GM20431 (cell line): ENCODE measurements around the gene MDGA2.
"Not testable (repeated sequence)": the region's sequence is repeated elsewhere in the genome, so short reads cannot be mapped to it uniquely, and the experiment has no call there.

ENCODE experiments used
- in situ Hi-C: fragments of 300-500 bp; cut with MseI, MboI; formaldehyde crosslinking; loops from one replicate; pipeline ENCODE4 v1.15.0; 2020; ENCODE audit warnings: low sequenced_read_pairs; ENCODE audit not compliant: unreplicated experiment

The MDGA2 gene

DNA sequence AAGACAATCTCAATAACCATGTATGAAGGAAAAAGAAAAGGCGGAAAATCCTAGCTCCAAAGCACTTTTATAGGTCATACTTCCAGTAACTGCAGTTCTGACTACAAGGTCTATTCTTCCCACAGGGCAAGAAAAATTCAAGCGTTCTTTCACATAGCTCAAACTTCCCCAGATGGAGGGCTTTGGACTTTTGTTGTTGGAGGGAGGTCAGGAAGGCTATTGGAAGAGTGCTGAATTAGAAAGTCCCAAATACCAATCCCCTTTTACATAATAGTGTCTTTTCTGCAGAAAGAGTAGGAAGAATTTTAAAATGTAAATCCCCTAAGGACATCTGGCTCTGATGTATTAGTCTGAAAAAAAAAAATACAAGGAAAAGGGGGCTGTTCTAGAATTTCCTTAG, 309.4 kb downstream of the MDGA2 start:
- in situ Hi-C loops = no loop called here

DNA sequence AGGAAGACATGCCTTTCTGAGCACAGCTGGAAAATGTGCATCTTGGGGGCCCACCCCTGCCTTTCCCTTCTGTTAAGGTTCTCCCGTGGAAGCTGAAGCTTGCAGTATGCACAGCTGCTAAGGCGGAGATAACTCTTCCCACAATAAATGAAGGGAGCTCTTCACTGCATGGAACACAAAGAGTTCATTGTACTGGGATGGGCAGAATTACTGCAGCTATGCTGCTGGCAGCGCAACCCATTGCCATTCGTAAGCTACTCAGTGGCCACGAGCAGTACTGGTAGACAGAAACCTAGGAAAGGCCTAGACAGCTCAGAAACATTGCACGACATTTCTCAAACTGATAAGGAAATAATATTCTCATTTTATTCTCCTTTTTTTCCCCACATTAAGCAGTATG, 310.2 kb downstream of the MDGA2 start:
- in situ Hi-C loops = no loop called here

DNA sequence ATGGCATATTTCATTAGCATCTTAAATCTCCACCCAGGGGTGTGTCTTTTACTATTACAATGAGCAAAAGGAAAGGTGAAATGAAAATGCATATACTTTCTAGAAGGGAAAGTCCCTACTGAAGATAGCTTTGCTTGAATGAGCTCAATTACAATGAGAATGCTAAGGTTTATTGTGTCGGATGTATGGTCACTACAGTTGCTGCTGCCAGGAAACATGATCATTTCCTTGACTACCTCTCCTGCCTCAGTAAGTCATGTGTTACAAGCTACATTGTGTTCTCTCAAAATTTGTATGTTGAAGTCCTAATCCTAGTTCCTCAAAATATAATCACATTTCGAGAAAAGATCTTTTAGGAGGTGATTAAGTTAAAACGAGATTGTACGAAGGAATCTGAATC, 322.2 kb downstream of the MDGA2 start:
- in situ Hi-C loops = no loop called here

DNA sequence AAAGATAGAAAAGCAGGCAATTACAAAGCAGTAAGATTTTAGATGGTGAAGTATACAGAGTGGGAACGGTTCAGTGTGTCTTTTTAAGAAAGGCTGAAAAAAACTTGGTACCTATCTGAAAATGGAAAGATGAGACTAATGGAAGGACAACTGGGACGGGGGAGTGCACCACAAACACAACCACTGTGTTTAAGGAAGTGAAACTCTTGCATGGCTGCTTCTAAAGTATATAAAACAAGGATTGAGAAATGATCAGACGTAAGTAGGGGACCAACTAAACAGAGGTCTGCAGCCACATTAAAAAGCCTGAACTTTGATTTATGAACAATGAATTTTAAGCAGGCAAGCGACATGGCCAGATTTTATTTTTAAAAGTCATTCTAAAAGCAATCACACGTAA, 328.6 kb downstream of the MDGA2 start:
- in situ Hi-C loops = no loop called here

DNA sequence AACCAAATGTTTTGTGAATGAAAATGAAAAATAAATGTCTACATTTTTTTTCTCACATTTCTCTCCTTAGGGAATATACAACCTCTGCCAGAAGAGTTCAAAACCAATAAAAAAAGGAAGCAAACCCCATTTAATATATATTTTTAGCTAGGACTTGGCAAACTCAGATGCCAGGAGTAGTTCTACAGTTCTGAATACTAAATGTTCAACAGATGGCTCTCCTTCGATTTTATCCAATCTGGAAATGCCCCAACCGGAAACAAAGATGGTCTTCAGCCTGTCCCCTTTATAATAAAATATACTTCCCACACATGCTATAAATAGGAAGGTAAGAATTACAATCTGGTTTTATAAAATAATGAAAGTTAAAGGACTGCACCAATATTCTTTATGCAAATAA, 330.4 kb downstream of the MDGA2 start:
- in situ Hi-C loops = no loop called here

DNA sequence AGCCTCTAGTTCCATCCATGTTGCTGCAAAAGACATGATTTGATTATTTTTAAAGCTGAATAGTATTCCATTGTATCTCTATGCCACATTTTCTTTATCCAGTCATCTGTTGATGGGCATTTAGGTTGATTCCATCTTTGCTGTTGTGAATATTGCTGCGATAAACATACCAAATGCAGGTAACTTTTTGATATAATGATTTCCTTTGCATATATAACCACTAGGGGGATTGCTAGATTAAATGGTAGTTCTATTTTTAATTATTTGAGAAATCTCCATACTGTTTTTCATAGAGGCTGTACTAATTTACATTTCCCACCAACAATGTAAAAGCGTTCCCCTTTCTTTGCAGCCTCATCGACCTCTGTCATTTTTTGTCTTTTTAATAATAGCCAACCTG, 342.5 kb downstream of the MDGA2 start:
- in situ Hi-C loops = no loop called here

DNA sequence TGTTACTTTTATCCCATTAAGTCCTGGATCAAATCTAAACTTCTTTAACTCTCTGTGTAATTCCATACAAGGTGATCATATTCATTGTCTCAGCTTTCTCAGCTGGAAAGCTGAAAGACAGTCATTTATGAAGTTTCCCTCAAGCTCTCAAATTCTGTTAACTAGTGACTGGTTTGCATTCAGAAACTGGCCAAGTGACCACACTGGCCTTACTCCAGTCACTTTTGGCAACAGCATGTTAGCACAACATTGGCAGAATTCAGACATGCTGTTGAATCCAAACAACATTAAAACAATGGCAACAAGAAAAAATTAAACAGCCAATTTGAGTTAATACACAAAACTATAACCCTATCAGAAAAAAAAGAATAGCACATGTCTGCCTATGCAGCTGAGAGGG, 343.3 kb downstream of the MDGA2 start:
- in situ Hi-C loops = no loop called here

DNA sequence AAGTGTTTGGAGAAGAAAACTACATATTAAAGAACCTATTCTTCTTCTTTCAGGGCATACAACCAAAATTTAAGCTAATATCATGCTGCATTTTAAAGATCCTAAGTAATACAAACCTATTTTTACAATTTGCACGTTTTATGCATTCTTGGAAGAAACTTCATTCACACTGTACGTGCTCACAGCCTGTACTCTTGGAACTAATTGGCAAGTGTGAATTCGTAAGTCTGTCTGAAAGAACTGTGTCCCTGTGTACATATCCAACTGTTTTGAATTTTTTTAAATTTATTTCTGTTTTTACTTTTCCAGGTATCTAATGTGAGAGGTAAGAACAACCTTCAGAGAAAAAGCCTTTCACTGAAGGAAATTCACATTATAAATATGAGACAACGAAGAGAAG, 347.0 kb downstream of the MDGA2 start:
- in situ Hi-C loops = no loop called here

DNA sequence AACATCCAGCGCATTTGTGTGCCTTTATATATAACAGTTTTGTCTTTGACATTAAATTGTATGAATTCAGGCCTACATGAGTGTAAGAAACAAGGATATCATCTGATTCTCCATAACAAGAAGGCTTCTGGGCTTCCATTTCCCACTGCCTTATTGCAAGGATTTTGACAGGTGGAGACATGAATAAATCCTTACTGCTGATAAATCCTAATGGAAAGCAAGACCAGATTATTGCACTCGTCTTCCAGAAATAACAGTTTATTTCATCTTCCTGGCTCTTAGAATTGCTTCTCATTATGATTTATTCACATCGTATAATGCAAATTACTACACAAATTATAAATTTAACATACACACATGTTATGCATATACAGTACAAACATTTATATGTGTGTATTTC, 348.1 kb downstream of the MDGA2 start:
- in situ Hi-C loops = no loop called here

DNA sequence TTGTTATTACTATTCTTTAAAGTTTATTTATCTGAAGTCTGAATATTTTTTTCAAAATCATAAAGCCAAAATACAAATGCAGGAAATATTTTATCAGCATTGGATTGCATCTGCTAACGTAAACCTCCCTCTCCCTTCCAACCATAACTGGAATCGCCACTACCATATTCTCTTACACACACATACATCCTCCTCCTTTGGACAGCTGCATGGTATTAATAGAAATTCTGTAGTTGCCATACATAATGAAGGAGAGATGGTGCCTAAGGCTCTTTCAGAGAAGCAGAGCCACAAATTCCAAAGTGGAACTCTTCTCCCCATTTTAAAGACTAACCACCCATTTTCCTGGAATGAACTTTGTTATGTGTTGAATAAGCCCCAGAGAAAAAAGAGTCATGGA, 352.7 kb downstream of the MDGA2 start:
- in situ Hi-C loops = no loop called here

DNA sequence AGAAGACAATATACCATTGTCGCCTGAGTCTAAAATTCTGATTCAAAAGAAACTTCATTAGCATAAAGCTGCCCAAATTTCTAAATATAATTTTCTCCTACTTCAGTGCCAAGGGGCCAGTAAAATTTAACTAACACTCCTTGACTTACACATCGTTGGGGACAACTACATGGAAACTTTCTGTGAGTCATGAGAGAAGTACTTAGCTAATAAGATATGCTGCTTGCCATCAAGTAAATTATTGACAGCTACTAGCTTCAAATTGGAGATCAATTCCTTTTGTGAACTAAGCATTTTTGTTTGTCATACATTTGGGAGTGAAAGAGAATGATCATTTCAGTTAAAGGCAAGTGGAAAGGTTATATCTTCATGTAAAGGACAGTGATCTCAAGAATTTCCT, 373.3 kb downstream of the MDGA2 start:
- in situ Hi-C loops = no loop called here

DNA sequence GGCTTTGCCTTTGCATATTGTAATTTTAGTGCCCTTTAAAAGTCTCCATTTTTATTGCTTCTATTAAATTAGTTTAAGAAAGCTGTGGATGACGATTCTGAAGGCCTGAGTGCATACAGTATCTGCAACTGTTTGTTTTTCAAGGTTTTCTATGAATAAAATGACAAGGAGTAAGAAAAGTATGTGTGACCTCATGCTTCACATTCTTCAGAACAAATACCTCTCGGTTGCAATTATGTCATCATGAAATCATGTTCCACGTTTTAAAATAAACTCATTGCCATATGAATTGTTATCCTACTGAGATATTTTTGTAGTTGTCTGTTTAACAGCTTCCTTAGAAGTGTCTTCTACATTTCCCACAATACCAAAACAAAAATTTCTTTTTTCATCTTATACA, 374.6 kb downstream of the MDGA2 start:
- in situ Hi-C loops = no loop called here

DNA sequence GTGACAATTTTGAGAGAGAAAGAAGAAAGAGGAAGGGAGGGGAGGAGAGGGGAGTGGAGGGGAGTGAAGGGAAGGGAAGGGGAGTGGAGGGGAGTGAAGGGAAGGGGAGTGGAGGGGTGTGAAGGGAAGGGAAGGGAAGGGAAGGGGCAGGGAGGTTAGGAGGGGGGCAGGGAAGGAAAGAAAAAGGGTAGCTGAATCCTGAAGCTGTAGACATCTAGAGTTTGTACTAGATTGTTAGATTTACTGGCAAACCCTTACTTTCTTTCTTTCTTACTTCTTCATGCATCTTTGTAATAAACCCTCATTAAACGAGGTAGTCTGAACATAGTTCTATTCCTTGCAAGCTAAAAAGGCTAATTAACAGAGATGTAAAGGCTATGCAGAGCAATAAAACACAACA, 378.0 kb downstream of the MDGA2 start:
- in situ Hi-C loops = no loop called here

DNA sequence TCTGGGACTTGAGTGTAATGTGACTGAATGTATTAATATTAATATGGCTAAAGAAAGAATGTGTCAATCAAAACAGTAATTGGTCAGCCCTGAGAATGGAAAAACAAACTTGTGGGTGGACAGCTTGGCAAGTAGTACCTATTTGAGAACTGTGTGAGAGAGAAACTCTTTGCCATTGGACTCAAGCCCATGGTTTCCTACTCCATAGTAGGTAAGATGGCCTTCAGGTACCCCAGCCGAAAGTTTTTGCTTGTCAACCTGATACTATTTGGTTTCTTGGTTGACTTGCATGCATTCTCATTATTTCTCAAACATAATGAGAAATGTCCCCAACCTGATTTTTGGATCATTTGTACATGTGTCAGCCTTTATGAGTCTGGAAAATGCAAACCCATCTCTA, 391.1 kb downstream of the MDGA2 start:
- in situ Hi-C loops = no loop called here

DNA sequence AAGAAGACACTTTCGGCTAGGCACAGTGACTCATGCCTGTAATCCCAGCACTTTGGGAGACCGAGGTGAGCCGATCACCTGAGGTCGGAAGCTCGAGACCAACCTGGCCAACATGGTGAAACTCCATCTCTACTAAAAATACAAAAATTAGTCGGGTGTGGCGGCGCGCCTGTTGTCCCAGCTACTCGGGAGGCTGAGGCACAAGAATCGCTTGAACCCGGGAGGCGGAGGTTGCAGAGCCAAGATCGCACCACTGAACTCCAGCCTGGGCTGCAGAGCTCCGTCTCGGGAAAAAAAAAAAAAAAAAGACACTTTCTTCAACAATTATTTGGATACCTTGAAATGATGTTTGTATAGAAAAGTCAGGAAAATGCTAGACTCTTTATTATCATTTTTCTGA, 393.6 kb downstream of the MDGA2 start:
- in situ Hi-C loops = not testable (repeated sequence)

DNA sequence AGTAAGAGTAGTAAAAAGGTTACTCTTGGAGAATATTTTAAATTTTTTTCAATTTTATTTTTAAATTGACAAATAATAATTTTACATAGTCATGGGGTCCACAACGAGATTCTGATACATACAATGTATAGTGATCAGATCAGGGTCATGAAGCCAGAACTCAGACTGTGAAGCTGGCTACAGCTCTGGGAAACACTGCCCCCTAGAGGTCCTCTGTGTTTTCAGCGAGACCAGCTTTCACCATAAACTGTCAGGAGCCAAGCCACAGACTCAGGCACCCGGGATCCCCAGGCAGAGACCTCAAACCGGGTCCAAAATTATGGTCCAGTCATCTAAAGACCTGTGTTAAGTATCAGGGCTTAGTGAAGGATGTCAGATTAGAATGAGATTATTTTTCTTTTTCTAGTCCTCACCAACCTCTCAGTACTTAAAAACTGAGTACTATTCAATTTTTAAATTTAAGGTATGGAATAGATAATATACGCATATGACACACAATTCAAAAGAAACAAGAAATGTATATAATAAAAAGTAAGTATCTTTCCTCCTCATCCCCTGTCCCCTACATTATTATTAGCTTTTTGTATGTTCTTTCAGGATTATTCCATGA, 397.1 kb downstream of the MDGA2 start:
- in situ Hi-C loops = no loop called here

DNA sequence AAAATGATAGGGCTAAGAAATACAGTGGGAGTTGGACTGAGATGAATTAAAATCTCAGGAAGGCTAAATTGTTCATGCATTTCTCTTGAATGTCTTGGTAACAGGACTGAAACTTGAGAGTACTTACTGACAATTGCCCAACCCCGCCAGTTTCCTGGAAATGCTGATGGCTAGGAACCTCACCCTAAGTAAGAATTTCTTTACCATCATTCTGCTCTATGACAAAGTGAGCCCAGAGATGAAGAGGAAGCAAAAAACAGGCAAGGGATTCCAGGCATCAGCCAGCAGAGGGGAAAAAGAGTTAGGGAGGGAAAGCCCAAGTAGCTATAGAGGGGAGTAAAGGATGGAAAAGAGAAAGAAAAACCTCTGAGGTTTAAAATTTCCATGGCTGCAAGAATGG, 397.7 kb downstream of the MDGA2 start:
- in situ Hi-C loops = no loop called here

DNA sequence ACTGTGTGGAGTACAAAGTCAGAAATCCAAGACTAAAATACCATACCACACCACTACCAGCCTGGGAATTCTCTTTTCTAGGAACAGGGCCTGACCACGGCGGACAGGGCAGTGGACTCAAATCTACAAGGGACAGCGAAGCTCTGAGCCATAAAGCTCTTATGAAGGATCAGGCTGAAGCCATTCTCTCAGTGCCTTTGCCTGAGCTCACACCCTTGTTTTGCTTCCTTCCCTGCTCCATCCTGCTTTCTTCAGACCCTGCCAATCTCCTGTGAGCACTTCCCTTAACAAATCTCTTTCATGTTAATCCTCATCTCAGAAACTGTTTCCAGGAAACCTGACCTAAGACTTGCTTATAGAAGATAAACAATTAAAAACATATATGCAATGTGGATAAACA, 398.5 kb downstream of the MDGA2 start:
- in situ Hi-C loops = no loop called here

DNA sequence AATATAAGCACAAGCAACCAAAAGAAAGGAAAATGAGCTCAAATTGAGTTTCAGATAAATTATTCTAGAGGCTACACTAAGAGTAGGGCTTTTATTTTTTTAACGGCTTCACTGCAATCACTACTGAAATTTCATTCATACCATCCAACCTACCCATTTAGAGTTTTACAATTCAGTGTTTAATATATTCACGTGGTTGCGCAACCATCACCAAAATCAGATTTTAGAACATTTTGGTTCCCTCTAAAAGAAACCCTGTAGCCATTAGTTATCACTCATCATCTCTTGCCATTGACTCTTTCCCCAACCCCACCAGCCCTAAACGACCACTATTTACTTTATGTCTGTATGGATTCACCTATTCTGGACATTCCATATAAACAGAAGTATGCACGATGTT, 401.5 kb downstream of the MDGA2 start:
- in situ Hi-C loops = no loop called here

DNA sequence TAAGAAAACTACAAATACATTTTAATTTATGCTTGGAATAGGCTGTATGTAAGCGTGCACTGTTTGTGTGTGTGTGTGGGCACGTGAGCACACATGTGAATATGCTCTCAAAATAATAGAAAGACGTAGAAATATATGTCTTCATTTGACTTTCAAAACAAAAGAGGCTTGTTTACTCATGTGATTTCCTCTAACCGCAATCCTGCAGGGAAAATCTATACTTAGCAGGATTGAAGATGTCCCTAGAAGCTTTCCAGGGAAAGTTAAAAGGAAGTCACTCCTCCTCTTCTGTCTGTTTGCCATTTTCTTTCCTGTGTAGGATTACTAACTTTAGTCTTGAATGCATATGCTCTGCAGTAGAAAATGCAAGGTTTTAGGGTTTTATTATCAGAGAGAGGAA, 404.7 kb downstream of the MDGA2 start:
- in situ Hi-C loops = no loop called here

DNA sequence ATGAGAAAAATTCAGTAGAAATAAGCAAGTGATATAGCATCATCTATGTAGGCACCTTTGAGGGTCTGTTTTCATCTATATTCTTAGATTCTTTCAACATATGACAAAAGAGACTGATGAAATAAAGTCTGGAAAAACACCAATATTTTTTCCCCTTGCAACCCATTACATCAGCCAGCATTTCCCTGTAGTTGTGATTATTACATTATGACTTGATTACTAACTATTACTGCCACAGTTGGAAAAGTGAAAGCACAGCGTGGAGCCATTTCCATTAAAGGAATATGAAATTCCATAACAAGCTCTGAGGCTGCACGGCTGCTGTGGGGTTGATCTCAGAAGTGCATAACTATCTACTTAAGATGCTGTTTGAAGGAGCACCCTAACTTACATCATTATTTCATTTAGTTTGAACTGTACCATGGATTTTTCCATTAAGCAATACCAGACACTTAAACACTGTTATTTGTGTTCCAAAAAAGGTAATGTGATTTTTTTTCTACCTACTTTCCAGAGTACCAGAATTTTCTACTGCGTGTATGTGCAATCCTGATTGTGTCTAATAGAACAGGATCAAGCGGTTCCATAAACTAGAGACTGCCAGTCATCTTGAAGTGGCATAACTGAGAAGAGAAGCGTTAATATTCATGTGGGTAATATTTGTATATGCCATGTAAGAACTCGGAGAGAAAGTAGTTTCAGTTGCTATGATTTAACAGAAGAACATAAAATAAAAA, 405.5 kb downstream of the MDGA2 start:
- in situ Hi-C loops = no loop called here

DNA sequence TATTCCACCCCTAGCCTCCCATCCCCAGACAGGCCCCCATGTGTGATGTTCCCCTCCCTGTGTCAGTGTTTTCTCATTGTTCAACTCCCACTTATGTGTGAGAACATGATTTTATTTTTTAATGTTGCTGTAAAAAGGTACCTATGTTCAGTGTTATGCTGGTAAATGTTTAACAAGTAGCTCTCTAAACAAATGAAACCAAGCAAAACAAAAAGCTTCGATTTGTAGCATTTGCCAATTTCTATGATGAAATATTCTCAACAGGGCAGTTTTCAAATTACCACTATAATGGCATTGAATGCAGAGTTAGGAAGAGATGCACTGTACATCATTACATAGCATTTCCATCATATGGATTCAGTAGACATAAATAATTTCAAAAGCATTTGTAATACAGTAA, 410.6 kb downstream of the MDGA2 start:
- in situ Hi-C loops = no loop called here
